Measurements from ENCODE around the gene DDX6. TPM values are rescaled to one million over a fixed set of nuclear protein-coding genes. Genes with fewer than 3 reads are reported as not detected.
"Not testable (repeated sequence)": the region's sequence is repeated elsewhere in the genome, so short reads cannot be mapped to it uniquely, and the experiment has no call there.

DDX6 gene
- total RNA-seq, 1 experiment from 2014 or later, result 82.5 TPM

- in situ Hi-C loops (cut with HindIII; ENCODE audit: low sequenced_read_pairs), result no loop called here
- DNase-seq (ENCODE audit: low spot score), result peak; percentile 90
Measured at GRCh38 chr11:118792570-118793124, 1.7 kb upstream of the DDX6 start.

- in situ Hi-C loops (cut with HindIII; ENCODE audit: low sequenced_read_pairs), result no loop called here
- DNase-seq (ENCODE audit: low spot score), result peak; percentile 41
Measured at GRCh38 chr11:118791961-118792569, 1.1 kb upstream of the DDX6 start.

GRCh38 chr11:118790357-118791110 is 430 bp downstream of the DDX6 start:
- in situ Hi-C loops (cut with HindIII; ENCODE audit: low sequenced_read_pairs), result no loop called here
- peak; percentile 80 for DNase-seq (ENCODE audit: low spot score)

GRCh38 chr11:118789501-118790356 is 1.2 kb downstream of the DDX6 start:
- DNase-seq (ENCODE audit: low spot score), result peak; percentile 68
- in situ Hi-C loops (cut with HindIII; ENCODE audit: low sequenced_read_pairs), result no loop called here

- no peak for DNase-seq (ENCODE audit: low spot score)
- in situ Hi-C loops (cut with HindIII; ENCODE audit: low sequenced_read_pairs), result no loop called here
Measured at GRCh38 chr11:118786657-118787056, 4.3 kb downstream of the DDX6 start.

- no peak for DNase-seq (ENCODE audit: low spot score)
- in situ Hi-C loops (cut with HindIII; ENCODE audit: low sequenced_read_pairs), result no loop called here
Measured at GRCh38 chr11:118785362-118785761, 5.6 kb downstream of the DDX6 start.

- in situ Hi-C loops (cut with HindIII; ENCODE audit: low sequenced_read_pairs), result no loop called here
Measured at GRCh38 chr11:118783724-118784495, 7.1 kb downstream of the DDX6 start.

GRCh38 chr11:118783324-118783723 is 7.6 kb downstream of the DDX6 start:
- DNase-seq (ENCODE audit: low spot score); in situ Hi-C loops (cut with HindIII; ENCODE audit: low sequenced_read_pairs): not testable (repeated sequence)

More at GRCh38 chr11:118783724-118784495, 7.1 kb downstream of the DDX6 start:
- DNase-seq (ENCODE audit: low spot score), result no peak

- DNase-seq (ENCODE audit: low spot score), result no peak
- in situ Hi-C loops (cut with HindIII; ENCODE audit: low sequenced_read_pairs), result no loop called here
Measured at GRCh38 chr11:118778898-118779297, 12.1 kb downstream of the DDX6 start.

- in situ Hi-C loops (cut with HindIII; ENCODE audit: low sequenced_read_pairs), result no loop called here
- DNase-seq (ENCODE audit: low spot score), result no peak
Measured at GRCh38 chr11:118774032-118774431, 16.9 kb downstream of the DDX6 start.

- no peak for DNase-seq (ENCODE audit: low spot score)
- in situ Hi-C loops (cut with HindIII; ENCODE audit: low sequenced_read_pairs), result no loop called here
Measured at GRCh38 chr11:118771547-118772288, 19.2 kb downstream of the DDX6 start.

GRCh38 chr11:118768690-118769089 is 22.3 kb downstream of the DDX6 start:
- in situ Hi-C loops (cut with HindIII; ENCODE audit: low sequenced_read_pairs), result no loop called here
- DNase-seq (ENCODE audit: low spot score), result no peak

GRCh38 chr11:118766035-118766434 is 24.9 kb downstream of the DDX6 start:
- in situ Hi-C loops (cut with HindIII; ENCODE audit: low sequenced_read_pairs), result no loop called here
- no peak for DNase-seq (ENCODE audit: low spot score)

GRCh38 chr11:118765095-118765691 is 25.8 kb downstream of the DDX6 start:
- in situ Hi-C loops (cut with HindIII; ENCODE audit: low sequenced_read_pairs); DNase-seq (ENCODE audit: low spot score): not testable (repeated sequence)

- in situ Hi-C loops (cut with HindIII; ENCODE audit: low sequenced_read_pairs), result no loop called here
- no peak for DNase-seq (ENCODE audit: low spot score)
Measured at GRCh38 chr11:118763041-118763440, 27.9 kb downstream of the DDX6 start.

- in situ Hi-C loops (cut with HindIII; ENCODE audit: low sequenced_read_pairs); DNase-seq (ENCODE audit: low spot score): not testable (repeated sequence)
Measured at GRCh38 chr11:118761981-118762380, 29.0 kb downstream of the DDX6 start.

- DNase-seq (ENCODE audit: low spot score), result no peak
- in situ Hi-C loops (cut with HindIII; ENCODE audit: low sequenced_read_pairs), result no loop called here
Measured at GRCh38 chr11:118757876-118758399, 33.0 kb downstream of the DDX6 start.

GRCh38 chr11:118752654-118753053 is 38.3 kb downstream of the DDX6 start:
- DNase-seq (ENCODE audit: low spot score), result no peak
- in situ Hi-C loops (cut with HindIII; ENCODE audit: low sequenced_read_pairs), result no loop called here
